K562 (cell line): ENCODE measurements around the gene GAL3ST2.

Source experiments
- EHMT2 ChIP-seq: fragments of 450-650 bp; IDR thresholded peaks from 2 replicates; pipeline ENCODE4 v1.6.1; 2018; ENCODE audit warnings: antibody characterized with exemption
- ELF1 ChIP-seq: fragments of 200-800 bp; sonication (Bioruptor generic); IDR thresholded peaks from 2 replicates; pipeline ENCODE4 v1.6.1; 2016; ENCODE audit warnings: missing genetic modification characterization, missing compliant biosample characterization
- FOXA3 ChIP-seq, 2 experiments: fragments of 450-650 bp in 1 of 2; sonication (generic) in 1 of 2; formaldehyde crosslinking; IDR thresholded peaks in 1 of 2; conservative IDR thresholded peaks in 1 of 2; 2 replicates each; pipeline versions ENCODE4 v1.4.0 to v1.8.0; 2020 to 2022; ENCODE audit warnings: mild to moderate bottlenecking in 2 of 2, missing genetic modification reagents in 1 of 2
- GABPA ChIP-seq: fragments of 200-800 bp; sonication (Bioruptor generic); conservative IDR thresholded peaks from 2 replicates; pipeline ENCODE4 v1.6.1; 2016; ENCODE audit warnings: low read depth, missing genetic modification characterization, missing compliant biosample characterization
- MTA1 ChIP-seq: fragments of 450-650 bp; IDR thresholded peaks from 2 replicates; pipeline ENCODE4 v1.6.1; 2017; ENCODE audit warnings: borderline replicate concordance
- NFYB ChIP-seq: IDR thresholded peaks from 2 replicates; pipeline ENCODE4 v1.6.1; 2011; ENCODE audit warnings: mild to moderate bottlenecking, moderate library complexity; ENCODE audit not compliant: insufficient read length; ENCODE audit errors: extremely low read depth
- REST ChIP-seq, 2 experiments: fragments of 450-650 bp; formaldehyde crosslinking in 1 of 2; IDR thresholded peaks; 2 replicates each; pipeline versions ENCODE4 v1.4.0 to v1.6.1; 2014 to 2020; ENCODE audit warnings: mild to moderate bottlenecking in 2 of 2, borderline replicate concordance in 1 of 2, low read depth in 1 of 2
- SMC3 ChIP-seq: conservative IDR thresholded peaks from 2 replicates; pipeline ENCODE4 v1.6.1; 2011; ENCODE audit warnings: low read depth, low read length, improper control_type of control experiment; ENCODE audit not compliant: insufficient read depth
- TCF7L2 ChIP-seq: fragments of 150-350 bp; IDR thresholded peaks from 2 replicates; pipeline ENCODE4 v1.6.1; 2016; ENCODE audit warnings: low read depth, mild to moderate bottlenecking, low read length, moderate library complexity
- ZKSCAN1 ChIP-seq: fragments of 150-350 bp; IDR thresholded peaks from 2 replicates; pipeline ENCODE4 v1.6.1; 2016; ENCODE audit warnings: low read depth, low read length
- ZNF146 ChIP-seq: IDR thresholded peaks from one replicate; pipeline ENCODE4 v1.6.1; 2018; ENCODE audit warnings: missing compliant biosample characterization; ENCODE audit not compliant: unreplicated experiment
- ZNF398 ChIP-seq: fragments of 250-450 bp; sonication (Bioruptor Pico); IDR thresholded peaks from 2 replicates; pipeline ENCODE4 v1.8.0; 2021; ENCODE audit warnings: moderate library complexity, mild to moderate bottlenecking, inconsistent platforms
- TF ChIP-seq, protein P1 (sequence below): sonication (generic); formaldehyde crosslinking; IDR thresholded peaks from 2 replicates; pipeline ENCODE4 v1.8.0; 2022; ENCODE audit warnings: mild to moderate bottlenecking, low read depth, missing genetic modification reagents
- TF ChIP-seq, protein P2 (sequence below), 3 experiments: IDR thresholded peaks in 2 of 3; conservative IDR thresholded peaks in 1 of 3; 2 replicates each; pipeline ENCODE4 v1.5.1; 2011 to 2012; ENCODE audit warnings: low read length in 3 of 3, mild to moderate bottlenecking in 3 of 3, control low read depth in 2 of 3, improper control_type of control experiment in 1 of 3, inconsistent platforms in 1 of 3, low read depth in 1 of 3, mixed read lengths in 1 of 3, moderate library complexity in 1 of 3; ENCODE audit not compliant: insufficient read depth in 2 of 3

- no peak for TF ChIP-seq REST (IDR thresholded peaks at IDR 0.05; ENCODE audit: borderline replicate concordance)
- TF ChIP-seq REST (CRISPR knock-in tag; IDR thresholded peaks at IDR 0.05; ENCODE audit: low read depth), result no peak
- TF ChIP-seq ELF1, result no peak
- TF ChIP-seq NFYB, result no peak
- TF ChIP-seq TCF7L2, result no peak
- no peak for TF ChIP-seq ZNF398 (CRISPR knock-in tag)
- TF ChIP-seq, protein P1, sequence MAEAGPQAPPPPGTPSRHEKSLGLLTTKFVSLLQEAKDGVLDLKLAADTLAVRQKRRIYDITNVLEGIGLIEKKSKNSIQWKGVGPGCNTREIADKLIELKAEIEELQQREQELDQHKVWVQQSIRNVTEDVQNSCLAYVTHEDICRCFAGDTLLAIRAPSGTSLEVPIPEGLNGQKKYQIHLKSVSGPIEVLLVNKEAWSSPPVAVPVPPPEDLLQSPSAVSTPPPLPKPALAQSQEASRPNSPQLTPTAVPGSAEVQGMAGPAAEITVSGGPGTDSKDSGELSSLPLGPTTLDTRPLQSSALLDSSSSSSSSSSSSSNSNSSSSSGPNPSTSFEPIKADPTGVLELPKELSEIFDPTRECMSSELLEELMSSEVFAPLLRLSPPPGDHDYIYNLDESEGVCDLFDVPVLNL (CRISPR knock-in tag), result no peak
- no peak for TF ChIP-seq MTA1
- TF ChIP-seq ZKSCAN1, result no peak
- no peak for TF ChIP-seq GABPA (tag)
- TF ChIP-seq SMC3, result no peak
- TF ChIP-seq, protein P2, sequence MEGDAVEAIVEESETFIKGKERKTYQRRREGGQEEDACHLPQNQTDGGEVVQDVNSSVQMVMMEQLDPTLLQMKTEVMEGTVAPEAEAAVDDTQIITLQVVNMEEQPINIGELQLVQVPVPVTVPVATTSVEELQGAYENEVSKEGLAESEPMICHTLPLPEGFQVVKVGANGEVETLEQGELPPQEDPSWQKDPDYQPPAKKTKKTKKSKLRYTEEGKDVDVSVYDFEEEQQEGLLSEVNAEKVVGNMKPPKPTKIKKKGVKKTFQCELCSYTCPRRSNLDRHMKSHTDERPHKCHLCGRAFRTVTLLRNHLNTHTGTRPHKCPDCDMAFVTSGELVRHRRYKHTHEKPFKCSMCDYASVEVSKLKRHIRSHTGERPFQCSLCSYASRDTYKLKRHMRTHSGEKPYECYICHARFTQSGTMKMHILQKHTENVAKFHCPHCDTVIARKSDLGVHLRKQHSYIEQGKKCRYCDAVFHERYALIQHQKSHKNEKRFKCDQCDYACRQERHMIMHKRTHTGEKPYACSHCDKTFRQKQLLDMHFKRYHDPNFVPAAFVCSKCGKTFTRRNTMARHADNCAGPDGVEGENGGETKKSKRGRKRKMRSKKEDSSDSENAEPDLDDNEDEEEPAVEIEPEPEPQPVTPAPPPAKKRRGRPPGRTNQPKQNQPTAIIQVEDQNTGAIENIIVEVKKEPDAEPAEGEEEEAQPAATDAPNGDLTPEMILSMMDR (IDR thresholded peaks at IDR 0.05 in 2 of 3, conservative IDR thresholded peaks at IDR 0.05 in 1 of 3; ENCODE audit: insufficient read depth in 2 of 3, low read depth in 1 of 3, low read length in 3 of 3), result no peak
- TF ChIP-seq FOXA3 (CRISPR knock-in tag; conservative IDR thresholded peaks at IDR 0.05 in 1 of 2, IDR thresholded peaks at IDR 0.05 in 1 of 2), result no peak
- TF ChIP-seq ZNF146, result no peak
- no peak for TF ChIP-seq EHMT2
These were observed 4.4 kb downstream of the GAL3ST2 start for GRCh38 chr2:241780939-241781569.
